ENCODE data around the gene SSBP3. TPM values are rescaled to one million over a fixed set of nuclear protein-coding genes. Genes with fewer than 3 reads are reported as not detected.

Gene SSBP3
- polyA plus RNA-seq, 1 of the 3 experiments (the other 2 are of a cell fraction), result 26.2 TPM

GRCh38 chr1:54279457-54279856 is 126.7 kb downstream of the SSBP3 start:
- Histone ChIP-seq H3K27ac (ENCODE audit: low read depth in 2 of 2, low read length in 1 of 2) (no peak overlapping the region; a peak in 1 of 4 replicates), H3K4me3 (ENCODE audit: low read depth in 2 of 2, low read length in 1 of 2) (no peak overlapping the region), H3K36me3 (replicated peaks in 1 of 2; ENCODE audit: control insufficient read depth in 1 of 2, insufficient read depth in 2 of 2, low read length in 1 of 2) (peaks cover 6 to 10% of the 10 kb centered on the region in 2 experiments), H3K79me2 (ENCODE audit: insufficient read depth) (0 out of 2 replicates have a peak, but pooled peaks cover 4% of the 10 kb centered on the region), H3K9me3 (no peaks in the 10 kb centered on the region), H3F3A (replicated peaks; ENCODE audit: insufficient read depth) (no peaks in the 10 kb centered on the region), H3K4me1 (ENCODE audit: control insufficient read depth in 1 of 2, insufficient read depth in 2 of 2, low read depth in 1 of 2, low read length in 1 of 2) (peaks cover 0 to 34% of the 10 kb centered on the region in 2 experiments; a peak in 1 of 4 replicates), H3K27me3 (ENCODE audit: insufficient read depth) (no peaks in the 10 kb centered on the region), H2AFZ (ENCODE audit: low read depth) (no peak overlapping the region), H4K20me1 (ENCODE audit: insufficient read depth) (no peaks in the 10 kb centered on the region; the same call in 1 of the 2 replicates), H3K9me2 (no peaks in the 10 kb centered on the region), H3K4me2 (no peak overlapping the region), H3K9ac (no peak overlapping the region)
- CTCF ChIA-PET, result interaction anchor here (0.7 to 1.4 kb wide), 2 partner anchors 11 to 44 kb away, joined by 4 to 5 read pairs; no protein-coding TSS in a partner anchor
- no peak for DNase-seq
- TF ChIP-seq RFX5 (IDR thresholded peaks at IDR 0.05; ENCODE audit: low read length) (no peak), REST (IDR thresholded peaks at IDR 0.05; ENCODE audit: low read depth, low read length) (no peak), SMC3 (IDR thresholded peaks at IDR 0.05; ENCODE audit: low read depth, low read length) (no peak), FOXM1 (IDR thresholded peaks at IDR 0.05; ENCODE audit: low read depth) (no peak), MAX (IDR thresholded peaks at IDR 0.05; ENCODE audit: low read depth) (no peak), CHD2 (IDR thresholded peaks at IDR 0.05; ENCODE audit: low read length, partially characterized antibody) (no peak)
- WGBS (ENCODE audit: low lambda C conversion rate), result 97% methylated on average over 6 of the region's 8 CpGs
- POLR2A ChIA-PET, result no interaction called here

- Histone ChIP-seq H3K27ac (ENCODE audit: low read depth in 2 of 2, low read length in 1 of 2) (no peak overlapping the region; a peak in 1 of 4 replicates), H4K20me1 (ENCODE audit: insufficient read depth) (no peaks in the 10 kb centered on the region; the same call in 1 of the 2 replicates), H3K36me3 (replicated peaks in 1 of 2; ENCODE audit: control insufficient read depth in 1 of 2, insufficient read depth in 2 of 2, low read length in 1 of 2) (peaks cover 6 to 10% of the 10 kb centered on the region in 2 experiments), H2AFZ (ENCODE audit: low read depth) (no peak overlapping the region), H3K9me2 (no peaks in the 10 kb centered on the region), H3K9ac (no peak overlapping the region), H3K4me2 (no peak overlapping the region), H3K4me1 (ENCODE audit: control insufficient read depth in 1 of 2, insufficient read depth in 2 of 2, low read depth in 1 of 2, low read length in 1 of 2) (peaks cover 0 to 39% of the 10 kb centered on the region in 2 experiments; a peak in 1 of 4 replicates), H3K79me2 (ENCODE audit: insufficient read depth) (0 out of 2 replicates have a peak, but pooled peaks cover 4% of the 10 kb centered on the region), H3K27me3 (ENCODE audit: insufficient read depth) (no peaks in the 10 kb centered on the region), H3K9me3 (no peaks in the 10 kb centered on the region), H3F3A (replicated peaks; ENCODE audit: insufficient read depth) (no peaks in the 10 kb centered on the region), H3K4me3 (ENCODE audit: low read depth in 2 of 2, low read length in 1 of 2) (no peak overlapping the region)
- WGBS (ENCODE audit: low lambda C conversion rate), result 84% methylated on average over 7 of the region's 9 CpGs
- TF ChIP-seq POLR2AphosphoS5 (IDR thresholded peaks at IDR 0.05; ENCODE audit: low read depth, low read length) (no peak), NRF1 (IDR thresholded peaks at IDR 0.05; ENCODE audit: low read depth, low read length) (no peak), YY1 (IDR thresholded peaks at IDR 0.05; ENCODE audit: low read depth) (no peak), RXRA (IDR thresholded peaks at IDR 0.05; ENCODE audit: borderline replicate concordance, low read depth) (no peak), FOSL2 (IDR thresholded peaks at IDR 0.05; ENCODE audit: borderline replicate concordance, low read depth) (no peak), MEF2A (IDR thresholded peaks at IDR 0.05; ENCODE audit: borderline replicate concordance, low read depth) (no peak), TEAD4 (IDR thresholded peaks at IDR 0.05; ENCODE audit: borderline replicate concordance, insufficient read depth) (no peak), FOXJ3 (CRISPR knock-in tag; IDR thresholded peaks at IDR 0.05) (no peak), RFX5 (IDR thresholded peaks at IDR 0.05; ENCODE audit: low read length) (no peak), USF2 (IDR thresholded peaks at IDR 0.05; ENCODE audit: borderline replicate concordance, low read depth, low read length) (no peak), RAD21 (IDR thresholded peaks at IDR 0.05; ENCODE audit: low read length) (no peak), TCF12 (IDR thresholded peaks at IDR 0.05) (no peak), PBX3 (IDR thresholded peaks at IDR 0.05) (no peak)
- POLR2A ChIA-PET, result no interaction called here
- CTCF ChIA-PET, result interaction anchor here (0.7 to 1.3 kb wide), 2 partner anchors 19 to 44 kb away, joined by 4 to 5 read pairs; no protein-coding TSS in a partner anchor
- no peak for DNase-seq
These were observed 127.2 kb downstream of the SSBP3 start for GRCh38 chr1:54278941-54279422.
